ENCODE results near the gene SLC16A4.

SLC16A4 gene

GRCh38 chr1:110383251-110383990, 7.4 kb downstream of the SLC16A4 start:
- no peak overlapping the region for H3K4me3 ChIP-seq (ENCODE audit: control insufficient read depth, low read depth, low read length)
- TF ChIP-seq CTCF (IDR thresholded peaks at IDR 0.05; ENCODE audit: control insufficient read depth, insufficient read depth, low read depth, low read length, missing control alignments) = no peak
- peak; percentile 46 for DNase-seq (ENCODE audit: low read depth)

GRCh38 chr1:110380672-110381283, 10.0 kb downstream of the SLC16A4 start:
- DNase-seq (ENCODE audit: low read depth) = peak; percentile 79
- H3K4me3 ChIP-seq (ENCODE audit: control insufficient read depth, low read depth, low read length) = no peak overlapping the region
- TF ChIP-seq CTCF (IDR thresholded peaks at IDR 0.05; ENCODE audit: control insufficient read depth, insufficient read depth, low read depth, low read length, missing control alignments) = no peak

DNA sequence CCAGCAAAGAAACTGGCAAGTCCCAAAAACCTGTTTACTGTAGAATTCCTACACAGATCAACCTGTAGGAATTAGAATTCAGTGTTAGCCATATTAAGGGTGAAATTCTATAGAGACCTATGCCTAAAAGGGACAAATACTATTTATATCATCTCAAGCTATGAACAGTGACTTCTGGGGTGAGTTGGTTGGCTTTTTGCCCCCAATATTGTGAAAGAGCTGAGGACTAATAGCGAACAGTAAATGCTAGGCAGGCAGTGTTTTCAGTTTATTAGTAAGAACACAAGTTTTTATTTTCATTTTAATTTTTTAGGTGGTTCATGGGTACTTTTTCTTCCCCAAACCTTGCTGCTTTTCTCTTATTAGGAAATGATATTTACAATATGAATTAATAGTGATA, 15.3 kb downstream of the SLC16A4 start:
- no peak for DNase-seq (ENCODE audit: low read depth)
- TF ChIP-seq CTCF (IDR thresholded peaks at IDR 0.05; ENCODE audit: control insufficient read depth, insufficient read depth, low read depth, low read length, missing control alignments) = no peak
- no peak overlapping the region for H3K4me3 ChIP-seq (ENCODE audit: control insufficient read depth, low read depth, low read length)

- H3K4me3 ChIP-seq (ENCODE audit: control insufficient read depth, low read depth, low read length) = no peak overlapping the region
- TF ChIP-seq CTCF (IDR thresholded peaks at IDR 0.05; ENCODE audit: control insufficient read depth, insufficient read depth, low read depth, low read length, missing control alignments) = no peak
- peak; percentile 16 for DNase-seq (ENCODE audit: low read depth)
Observed at GRCh38 chr1:110370827-110371226, 20.0 kb downstream of the SLC16A4 start.

DNA sequence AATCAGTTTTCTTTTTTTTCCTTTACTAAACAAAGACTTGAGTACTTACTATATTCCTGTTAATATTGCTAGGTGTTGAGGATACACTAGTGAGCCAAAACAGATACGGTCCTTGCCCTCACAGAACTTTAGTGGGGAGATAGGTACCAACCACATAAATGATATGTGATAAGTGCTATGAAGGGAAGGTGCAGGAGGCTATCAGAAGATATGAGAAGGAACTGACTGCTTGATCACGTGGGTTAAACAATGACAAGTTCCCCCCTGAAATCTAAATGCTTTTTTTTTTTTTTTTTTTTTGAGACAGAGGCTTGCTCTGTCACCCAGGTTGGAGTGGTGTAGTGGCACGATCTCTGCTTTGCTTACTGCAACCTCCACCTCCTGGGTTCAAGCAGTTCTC, 26.6 kb downstream of the SLC16A4 start:
- no peak for DNase-seq (ENCODE audit: low read depth)
- H3K4me3 ChIP-seq (ENCODE audit: control insufficient read depth, low read depth, low read length) = no peak overlapping the region
- no peak for TF ChIP-seq CTCF (IDR thresholded peaks at IDR 0.05; ENCODE audit: control insufficient read depth, insufficient read depth, low read depth, low read length, missing control alignments)

DNA sequence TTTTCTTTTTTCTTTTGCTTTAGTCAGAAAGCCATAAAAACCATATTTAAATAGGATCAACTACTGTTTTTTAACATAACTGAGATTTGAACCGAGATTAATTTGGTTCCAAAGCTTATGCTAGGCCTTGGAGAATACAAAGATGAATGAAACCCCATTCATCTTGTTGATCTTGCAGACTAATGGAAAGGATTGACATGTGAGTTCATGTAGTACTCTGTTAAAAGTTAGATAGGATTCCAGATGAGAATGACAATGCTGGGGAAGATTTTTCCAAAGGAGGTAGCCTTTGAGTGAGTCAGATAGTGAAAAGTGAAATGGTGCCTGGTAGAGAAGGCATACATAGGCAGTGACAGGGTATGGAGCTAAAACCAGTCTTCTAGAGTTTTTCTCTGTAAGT, 29.0 kb downstream of the SLC16A4 start:
- DNase-seq (ENCODE audit: low read depth) = no peak
- TF ChIP-seq CTCF (IDR thresholded peaks at IDR 0.05; ENCODE audit: control insufficient read depth, insufficient read depth, low read depth, low read length, missing control alignments) = no peak
- H3K4me3 ChIP-seq (ENCODE audit: control insufficient read depth, low read depth, low read length) = no peak overlapping the region
